Esophagus muscularis mucosa (tissue), 4 donors: ENCODE data around the gene AQP11. TPM values are rescaled to one million over a fixed set of nuclear protein-coding genes. Genes with fewer than 3 reads are reported as not detected.
"Not testable (repeated sequence)": the region's sequence is repeated elsewhere in the genome, so short reads cannot be mapped to it uniquely, and the experiment has no call there.

Experiments used
- DNase-seq: peaks from one replicate; pipeline ENCODE4 v3.0.0-alpha.2; 2017; ENCODE audit errors: extremely low spot score
- H3K27ac ChIP-seq, 4 donors: fragments of 200-600 bp; sonication (generic); replicated peaks in 1 of 4; 1 replicate in 3 of 4; 2 replicates in 1 of 4; pipeline ENCODE4 v1.5.1; 2016 to 2019; ENCODE audit warnings: mild to moderate bottlenecking in 1 of 4
- H3K27me3 ChIP-seq, 4 donors: fragments of 200-600 bp; sonication (generic); one replicate each; pipeline versions ENCODE4 v1.5.1 to v1.6.0; 2016 to 2019
- H3K36me3 ChIP-seq, 4 donors: fragments of 200-600 bp; sonication (generic); one replicate each; pipeline ENCODE4 v1.5.1; 2016 to 2019
- H3K4me1 ChIP-seq, 4 donors: fragments of 200-600 bp; sonication (generic); one replicate each; pipeline ENCODE4 v1.5.1; 2016 to 2019
- H3K4me3 ChIP-seq, 4 donors: fragments of 200-600 bp; sonication (generic); 1 replicate in 2 of 4; 2 replicates in 2 of 4; pipeline ENCODE4 v1.5.1; 2016 to 2019; ENCODE audit warnings: mild to moderate bottlenecking in 4 of 4, moderate library complexity in 1 of 4
- H3K9me3 ChIP-seq, 4 donors: fragments of 200-600 bp; sonication (generic); 1 replicate in 3 of 4; 2 replicates in 1 of 4; pipeline ENCODE4 v1.5.1; 2016 to 2019
- EP300 ChIP-seq: sonication (generic); formaldehyde crosslinking; IDR thresholded peaks from one replicate; pipeline ENCODE4 v1.6.1; 2017; ENCODE audit warnings: antibody characterized with exemption
- POLR2A ChIP-seq: fragments of 450-650 bp; IDR thresholded peaks from one replicate; pipeline ENCODE4 v1.6.1; 2017; ENCODE audit warnings: antibody characterized with exemption, moderate library complexity, mild to moderate bottlenecking, low read depth
- POLR2AphosphoS5 ChIP-seq, 2 donors: sonication (generic); formaldehyde crosslinking; IDR thresholded peaks; one replicate each; pipeline ENCODE4 v1.6.1; 2017; ENCODE audit warnings: antibody characterized with exemption in 2 of 2
- WGBS: methylation state at CpG from one replicate; pipeline ENCODE4 v1.1.5; 2018; 5-methylcytosine and 5-hydroxymethylcytosine counted together
- intact Hi-C: fragments of 100-400 bp; cut with DNase I; formaldehyde crosslinking; loops from one replicate; pipeline ENCODE4 v1.15.1; 2023
- total RNA-seq, 4 donors: library from RNA; depleted of rRNA; stranded (reverse); fragments of >200 nt; gene quantifications; one replicate each; pipeline versions ENCODE4 v1.1.0 to v1.2.1, GENCODE V29; 2016
- TF ChIP-seq, protein P1 (sequence below), 3 experiments: fragments of 200-600 bp in 2 of 3; fragments of 450-650 bp in 1 of 3; sonication (generic) in 2 of 3; IDR thresholded peaks; one replicate each; pipeline ENCODE4 v1.5.1; 2017 to 2019; ENCODE audit warnings: antibody characterized with exemption in 3 of 3, mild to moderate bottlenecking in 2 of 3, moderate library complexity in 1 of 3

The AQP11 gene
- total RNA-seq, 4 donors from 2014 or later = under 0.01 to 0.69 (median 0.18) TPM

GRCh38 chr11:77609234-77609633, 19.5 kb downstream of the AQP11 start:
- Histone ChIP-seq H3K27me3 (no peaks in the 10 kb centered on the region), H3K9me3 (no peaks in the 10 kb centered on the region), H3K4me1 (no peaks in the 10 kb centered on the region), H3K27ac (no peak overlapping the region), H3K4me3 (no peak overlapping the region), H3K36me3 (peaks cover 0 to 84% (median 47%) of the 10 kb centered on the region in 4 donors)
- WGBS = 61% methylated on average over 1 of the region's 1 CpG
- intact Hi-C loops = no loop called here
- DNase-seq = no peak
- no peak for TF ChIP-seq EP300
- no peak for TF ChIP-seq POLR2AphosphoS5 (IDR thresholded peaks at IDR 0.05)
- no peak for TF ChIP-seq POLR2A

GRCh38 chr11:77611921-77612320, 22.2 kb downstream of the AQP11 start:
- no peaks in the 10 kb centered on the region for H3K27me3 ChIP-seq
- H3K4me3 ChIP-seq = no peak overlapping the region
- H3K4me1 ChIP-seq = no peaks in the 10 kb centered on the region
- H3K9me3 ChIP-seq = no peaks in the 10 kb centered on the region
- intact Hi-C loops = no loop called here
- peaks cover 7 to 96% (median 64%) of the 10 kb centered on the region in 4 donors for H3K36me3 ChIP-seq
- TF ChIP-seq POLR2AphosphoS5 (IDR thresholded peaks at IDR 0.05) (no peak), POLR2A (no peak), EP300 (no peak)
- TF ChIP-seq, protein P1, sequence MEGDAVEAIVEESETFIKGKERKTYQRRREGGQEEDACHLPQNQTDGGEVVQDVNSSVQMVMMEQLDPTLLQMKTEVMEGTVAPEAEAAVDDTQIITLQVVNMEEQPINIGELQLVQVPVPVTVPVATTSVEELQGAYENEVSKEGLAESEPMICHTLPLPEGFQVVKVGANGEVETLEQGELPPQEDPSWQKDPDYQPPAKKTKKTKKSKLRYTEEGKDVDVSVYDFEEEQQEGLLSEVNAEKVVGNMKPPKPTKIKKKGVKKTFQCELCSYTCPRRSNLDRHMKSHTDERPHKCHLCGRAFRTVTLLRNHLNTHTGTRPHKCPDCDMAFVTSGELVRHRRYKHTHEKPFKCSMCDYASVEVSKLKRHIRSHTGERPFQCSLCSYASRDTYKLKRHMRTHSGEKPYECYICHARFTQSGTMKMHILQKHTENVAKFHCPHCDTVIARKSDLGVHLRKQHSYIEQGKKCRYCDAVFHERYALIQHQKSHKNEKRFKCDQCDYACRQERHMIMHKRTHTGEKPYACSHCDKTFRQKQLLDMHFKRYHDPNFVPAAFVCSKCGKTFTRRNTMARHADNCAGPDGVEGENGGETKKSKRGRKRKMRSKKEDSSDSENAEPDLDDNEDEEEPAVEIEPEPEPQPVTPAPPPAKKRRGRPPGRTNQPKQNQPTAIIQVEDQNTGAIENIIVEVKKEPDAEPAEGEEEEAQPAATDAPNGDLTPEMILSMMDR (IDR thresholded peaks at IDR 0.05) = no peak
- no peak for DNase-seq
- no peak overlapping the region for H3K27ac ChIP-seq

DNA sequence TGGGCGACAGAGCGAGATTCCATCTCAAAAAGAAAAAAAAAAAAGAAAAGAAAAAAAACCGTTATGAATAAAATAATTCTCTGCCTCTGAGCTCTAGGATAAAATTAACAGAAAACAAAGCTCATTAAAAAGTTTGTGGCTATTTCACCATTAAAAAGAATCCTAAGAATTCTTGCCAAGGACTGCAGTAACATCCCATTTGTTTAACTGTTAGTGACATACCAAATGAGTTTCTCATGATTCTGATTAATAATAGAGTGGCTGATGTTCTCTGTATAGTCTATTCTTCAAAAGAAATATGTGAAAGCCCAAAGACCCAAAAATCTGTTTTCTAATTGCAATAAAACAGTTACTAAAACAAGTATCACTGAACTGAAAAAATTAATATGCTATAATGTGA, 28.1 kb downstream of the AQP11 start:
- Histone ChIP-seq H3K9me3 (no peaks in the 10 kb centered on the region), H3K36me3 (peaks cover 27 to 94% (median 68%) of the 10 kb centered on the region in 4 donors), H3K27me3 (no peaks in the 10 kb centered on the region), H3K4me1 (peaks cover 0 to 5% (median 0%) of the 10 kb centered on the region in 4 donors), H3K27ac (no peak overlapping the region), H3K4me3 (no peak overlapping the region)
- no peak for DNase-seq
- TF ChIP-seq, protein P1 (IDR thresholded peaks at IDR 0.05) = no peak
- TF ChIP-seq POLR2A (no peak), POLR2AphosphoS5 (IDR thresholded peaks at IDR 0.05) (no peak), EP300 (no peak)
- 57% methylated on average over 3 of the region's 3 CpGs for WGBS
- intact Hi-C loops = no loop called here

DNA sequence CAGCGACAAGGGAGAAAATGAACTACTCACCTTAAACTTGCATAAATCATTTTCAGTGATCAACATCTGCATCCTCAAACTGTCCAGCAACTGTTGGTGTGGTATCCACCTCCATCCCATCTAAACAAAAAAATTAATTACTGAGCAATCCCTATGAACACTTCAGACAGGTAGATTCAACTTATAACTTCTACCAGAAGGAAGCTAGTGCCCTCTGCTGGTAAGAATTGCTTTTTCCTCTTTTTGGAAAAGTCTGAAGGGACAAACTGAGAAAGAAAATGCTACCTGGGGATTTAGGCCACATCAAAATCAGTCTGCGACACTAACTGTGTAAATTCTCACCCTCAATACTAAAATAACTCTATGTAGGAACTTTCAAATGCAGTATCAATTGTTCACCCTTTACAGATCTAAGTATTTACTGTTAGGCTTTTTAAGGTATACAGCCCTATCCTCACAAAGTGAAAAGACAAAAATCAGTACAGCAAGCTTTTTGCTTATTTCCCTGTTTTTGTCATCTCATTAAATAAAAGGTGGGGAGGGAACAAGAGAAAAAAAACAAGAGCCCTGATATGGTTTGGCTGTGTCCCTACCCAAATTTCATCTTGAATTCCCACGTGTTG, 29.9 kb downstream of the AQP11 start:
- Histone ChIP-seq H3K4me1 (peaks cover 0 to 5% (median 0%) of the 10 kb centered on the region in 4 donors), H3K27me3 (no peaks in the 10 kb centered on the region), H3K9me3 (no peaks in the 10 kb centered on the region), H3K4me3 (no peak overlapping the region), H3K27ac (no peak overlapping the region), H3K36me3 (peaks cover 29 to 93% (median 76%) of the 10 kb centered on the region in 4 donors)
- no peak for TF ChIP-seq EP300
- TF ChIP-seq, protein P1 (IDR thresholded peaks at IDR 0.05) = peak; percentile 53 to 73 (median 64)
- intact Hi-C loops = no loop called here
- 88% methylated on average over 3 of the region's 3 CpGs for WGBS
- no peak for DNase-seq

DNA sequence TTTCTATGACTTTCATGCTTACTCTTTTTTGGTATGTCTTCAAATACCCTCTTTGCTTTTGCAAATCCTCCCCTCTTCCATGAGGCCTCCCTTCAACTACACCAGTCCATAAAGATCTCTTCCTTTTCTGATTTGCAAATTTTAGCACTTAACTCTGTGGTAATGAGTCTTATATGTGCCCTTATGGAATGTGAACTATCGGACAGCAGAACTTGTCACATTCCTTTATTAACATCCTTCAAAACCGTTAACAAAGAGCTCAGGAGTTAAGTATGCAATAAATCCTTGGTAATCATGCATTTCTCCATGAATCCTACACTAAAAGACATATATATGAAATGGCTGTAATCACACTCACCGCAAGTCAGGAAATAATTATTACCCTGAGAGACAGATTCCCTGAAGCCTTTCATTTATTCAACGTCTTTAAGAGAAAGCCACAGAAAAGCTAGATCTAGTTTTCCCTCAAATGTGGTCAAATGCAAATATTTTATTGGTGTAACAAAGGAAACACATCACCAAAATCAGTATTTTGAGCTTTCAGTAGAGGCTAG, 40.5 kb downstream of the AQP11 start:
- H3K36me3 ChIP-seq = peaks cover 0 to 29% (median 8%) of the 10 kb centered on the region in 4 donors
- TF ChIP-seq POLR2AphosphoS5 (IDR thresholded peaks at IDR 0.05) (no peak), POLR2A (no peak), EP300 (no peak)
- TF ChIP-seq, protein P1 (IDR thresholded peaks at IDR 0.05) = no peak
- H3K9me3 ChIP-seq = no peaks in the 10 kb centered on the region
- intact Hi-C loops = no loop called here
- H3K4me1 ChIP-seq = peaks cover 3 to 16% (median 9%) of the 10 kb centered on the region in 4 donors
- no peak for DNase-seq
- H3K27me3 ChIP-seq = no peaks in the 10 kb centered on the region
- no peak overlapping the region for H3K4me3 ChIP-seq
- 80% methylated on average over 4 of the region's 4 CpGs for WGBS
- H3K27ac ChIP-seq = no peak overlapping the region

DNA sequence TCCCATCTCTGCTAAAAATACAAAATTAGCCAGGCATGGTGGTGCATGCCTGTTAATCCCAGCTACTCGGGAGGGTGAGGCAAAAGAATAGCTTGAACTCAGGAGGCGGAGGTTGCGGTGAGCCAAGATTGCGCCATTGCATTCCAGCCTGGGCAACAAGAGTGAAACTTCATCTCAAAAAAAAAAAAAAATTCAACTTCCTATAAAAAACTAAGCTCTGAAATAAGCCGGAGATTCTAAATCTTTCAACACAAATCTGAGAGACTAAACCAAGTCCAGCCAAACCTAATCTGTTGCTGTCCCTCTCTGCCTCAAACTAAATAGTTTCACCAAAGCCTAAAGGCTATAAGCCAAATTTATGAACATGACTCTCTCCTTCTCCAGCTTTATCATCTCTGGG, 44.2 kb downstream of the AQP11 start:
- peaks cover 20 to 39% (median 30%) of the 10 kb centered on the region in 4 donors for H3K4me1 ChIP-seq
- 77% methylated on average over 5 of the region's 5 CpGs for WGBS
- DNase-seq, H3K36me3 ChIP-seq, H3K4me3 ChIP-seq, H3K27ac ChIP-seq, H3K9me3 ChIP-seq, H3K27me3 ChIP-seq, intact Hi-C loops: not testable (repeated sequence)
